Right lobe of liver (tissue), 4 donors: Measurements from ENCODE around the gene RPA1.

Experiments
- CTCF ChIP-seq, 4 donors: fragments of 200-600 bp in 3 of 4; fragments of 450-650 bp in 1 of 4; IDR thresholded peaks; one replicate each; pipeline versions ENCODE4 v1.5.1 to v1.8.0; 2016 to 2022; ENCODE audit warnings: antibody characterized with exemption in 4 of 4, mild to moderate bottlenecking in 2 of 4
- POLR2A ChIP-seq: fragments of 450-650 bp; IDR thresholded peaks from one replicate; pipeline ENCODE4 v1.6.1; 2017; ENCODE audit warnings: antibody characterized with exemption, mild to moderate bottlenecking
- donor health status: DM: no; HTN: no; CAD: no.
- donor health status: DM: no; HTN: no; CAD: no.
- donor health status: DM: no; HTN: yes; CAD: no.

GRCh38 chr17:1829216-1829591 is 601 bp upstream of the RPA1 start:
- TF ChIP-seq POLR2A (no peak), CTCF (IDR thresholded peaks at IDR 0.05) (no peak)
